ENCODE results near the gene CALML6. TPM values are rescaled to one million over a fixed set of nuclear protein-coding genes. Genes with fewer than 3 reads are reported as not detected.

The CALML6 gene
- total and polyA plus RNA-seq, 4 donors: 0.30 to 1.5 (median 0.89) TPM

DNA sequence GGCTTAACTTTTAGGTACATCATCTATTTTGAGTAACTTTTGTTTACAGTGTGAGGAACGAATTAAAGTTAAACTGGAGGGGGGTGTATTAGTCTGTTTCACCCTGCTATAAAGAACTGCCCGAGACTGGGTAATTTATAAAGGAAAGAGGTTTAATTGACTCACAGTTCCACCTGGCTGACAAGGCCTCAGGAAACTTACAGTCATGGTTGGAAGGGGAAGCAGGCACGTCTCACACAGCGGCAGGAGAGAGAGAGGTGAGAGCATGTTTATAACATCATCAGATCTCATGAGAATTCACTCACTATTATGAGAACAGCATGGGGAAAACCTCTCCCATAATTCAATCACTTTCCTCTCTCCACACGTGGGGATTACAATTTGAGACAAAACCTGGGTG, 35.9 kb downstream of the CALML6 start:
- H3K27ac ChIP-seq (ENCODE audit: low read depth, low read length): no peak overlapping the region
- WGBS (ENCODE audit: insufficient coverage): 17% methylated on average over 1 of the region's 5 CpGs
- no peaks in the 10 kb centered on the region for H3K36me3 ChIP-seq (ENCODE audit: control insufficient read depth, insufficient read depth, low read length)
- peaks cover 12% of the 10 kb centered on the region for H3K4me1 ChIP-seq (ENCODE audit: control insufficient read depth, insufficient read depth, low read length)
- H3K9me3 ChIP-seq (ENCODE audit: control insufficient read depth, insufficient read depth, low read length): no peaks in the 10 kb centered on the region
- no peaks in the 10 kb centered on the region for H3K27me3 ChIP-seq (ENCODE audit: control insufficient read depth, insufficient read depth, low read length)
- no peak overlapping the region for H3K4me3 ChIP-seq (ENCODE audit: low read depth, low read length)
- no peak for DNase-seq (ENCODE audit: low read depth in 4 of 6, low spot score in 6 of 6)

DNA sequence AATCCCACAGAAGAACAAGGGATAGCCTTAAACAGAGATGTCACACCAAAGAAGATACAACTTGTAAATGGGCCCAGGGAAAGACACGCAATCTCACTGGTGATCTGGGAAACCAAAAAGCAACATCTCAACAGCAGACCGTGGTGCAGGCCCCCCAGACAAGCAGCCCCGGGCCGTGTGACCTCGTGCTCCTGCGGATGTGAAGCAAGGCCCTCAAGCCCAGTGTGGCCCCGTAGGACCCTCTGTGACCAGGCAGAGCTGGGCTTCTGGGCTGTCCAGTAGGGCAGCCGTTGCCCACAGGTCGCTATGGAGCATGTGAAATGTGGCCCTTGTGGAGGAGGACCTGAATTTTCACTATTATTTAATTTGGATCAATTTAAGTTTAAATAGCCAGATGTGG, 39.0 kb downstream of the CALML6 start:
- peaks cover 12% of the 10 kb centered on the region for H3K36me3 ChIP-seq (ENCODE audit: control insufficient read depth, insufficient read depth, low read length)
- H3K27ac ChIP-seq (ENCODE audit: low read depth, low read length): no peak overlapping the region
- H3K4me3 ChIP-seq (ENCODE audit: low read depth, low read length): no peak overlapping the region
- H3K9me3 ChIP-seq (ENCODE audit: control insufficient read depth, insufficient read depth, low read length): no peaks in the 10 kb centered on the region
- H3K27me3 ChIP-seq (ENCODE audit: control insufficient read depth, insufficient read depth, low read length): no peaks in the 10 kb centered on the region
- no peak for DNase-seq (ENCODE audit: low read depth in 4 of 6, low spot score in 6 of 6)
- H3K4me1 ChIP-seq (ENCODE audit: control insufficient read depth, insufficient read depth, low read length): no peaks in the 10 kb centered on the region
- WGBS (ENCODE audit: insufficient coverage): 85% methylated on average over 7 of the region's 9 CpGs

DNA sequence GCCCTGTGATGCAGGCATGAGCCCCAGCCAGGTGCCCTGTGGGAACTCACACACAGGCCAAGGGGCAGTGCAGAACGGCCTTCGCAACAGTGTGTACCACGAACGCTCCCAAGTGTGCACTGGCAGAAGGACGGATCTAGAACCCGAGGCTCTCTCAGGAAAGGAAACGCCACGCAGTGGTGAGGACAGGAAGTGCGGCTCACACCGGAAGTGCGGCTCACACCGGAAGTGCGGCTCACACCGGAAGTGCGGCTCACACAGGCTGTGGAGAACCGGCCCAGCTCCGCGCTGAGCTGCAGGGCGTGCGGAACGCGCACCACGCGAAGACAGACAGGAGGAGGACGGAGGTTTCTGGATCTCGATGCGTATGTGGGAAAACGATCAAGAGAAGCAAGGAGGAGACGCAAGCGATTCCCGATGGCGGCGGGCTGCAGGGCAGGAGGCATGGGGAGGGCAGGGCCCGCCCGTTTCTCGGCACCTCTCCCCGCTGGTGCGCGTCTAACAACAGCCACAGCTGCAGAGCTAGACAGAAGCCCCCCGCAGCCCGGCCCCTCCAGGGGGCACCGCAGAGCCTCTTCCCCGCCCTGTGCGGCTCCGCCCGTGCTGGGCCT, 39.9 kb downstream of the CALML6 start:
- Histone ChIP-seq H3K4me1 (ENCODE audit: control insufficient read depth, insufficient read depth, low read length) (peaks cover 4% of the 10 kb centered on the region), H3K4me3 (ENCODE audit: low read depth, low read length) (no peak overlapping the region), H3K9me3 (ENCODE audit: control insufficient read depth, insufficient read depth, low read length) (no peaks in the 10 kb centered on the region), H3K36me3 (ENCODE audit: control insufficient read depth, insufficient read depth, low read length) (peaks cover 12% of the 10 kb centered on the region), H3K27ac (ENCODE audit: low read depth, low read length) (no peak overlapping the region), H3K27me3 (ENCODE audit: control insufficient read depth, insufficient read depth, low read length) (peaks cover 4% of the 10 kb centered on the region)
- DNase-seq (ENCODE audit: low read depth in 4 of 6, low spot score in 6 of 6): no peak
- 93% methylated on average over 46 of the region's 46 CpGs for WGBS (ENCODE audit: insufficient coverage)

DNA sequence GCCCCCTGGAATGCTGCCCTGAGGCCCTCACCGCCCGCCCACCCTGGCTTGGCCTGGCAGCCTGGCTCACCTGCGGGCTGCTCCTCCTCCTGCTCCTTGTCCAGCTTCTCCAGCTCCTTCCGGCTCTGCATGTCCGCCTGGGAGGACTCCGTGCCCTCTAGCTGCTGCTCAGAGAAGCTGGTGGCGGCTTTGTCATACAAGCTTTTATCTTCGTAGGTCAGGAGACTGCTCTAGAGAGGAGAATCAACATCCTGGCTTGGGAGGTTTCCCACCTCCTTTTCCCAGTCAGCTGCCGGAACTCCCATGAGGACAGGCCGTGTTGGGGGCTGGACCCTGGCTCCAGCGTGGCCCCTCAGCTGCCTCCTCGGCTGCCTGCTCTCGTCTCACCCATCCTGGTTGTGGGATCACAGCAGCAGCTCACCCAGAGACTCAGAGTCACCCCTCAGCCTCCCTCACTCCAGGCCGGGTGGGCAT, 40.6 kb downstream of the CALML6 start:
- peak in 1 of 6 donors; percentile 6 for DNase-seq (ENCODE audit: low read depth in 4 of 6, low spot score in 6 of 6)
- Histone ChIP-seq H3K9me3 (ENCODE audit: control insufficient read depth, insufficient read depth, low read length) (no peaks in the 10 kb centered on the region), H3K27ac (ENCODE audit: low read depth, low read length) (no peak overlapping the region), H3K36me3 (ENCODE audit: control insufficient read depth, insufficient read depth, low read length) (peaks cover 12% of the 10 kb centered on the region), H3K4me3 (ENCODE audit: low read depth, low read length) (no peak overlapping the region), H3K4me1 (ENCODE audit: control insufficient read depth, insufficient read depth, low read length) (peaks cover 8% of the 10 kb centered on the region), H3K27me3 (ENCODE audit: control insufficient read depth, insufficient read depth, low read length) (peaks cover 9% of the 10 kb centered on the region)
- 83% methylated on average over 11 of the region's 14 CpGs for WGBS (ENCODE audit: insufficient coverage)

DNA sequence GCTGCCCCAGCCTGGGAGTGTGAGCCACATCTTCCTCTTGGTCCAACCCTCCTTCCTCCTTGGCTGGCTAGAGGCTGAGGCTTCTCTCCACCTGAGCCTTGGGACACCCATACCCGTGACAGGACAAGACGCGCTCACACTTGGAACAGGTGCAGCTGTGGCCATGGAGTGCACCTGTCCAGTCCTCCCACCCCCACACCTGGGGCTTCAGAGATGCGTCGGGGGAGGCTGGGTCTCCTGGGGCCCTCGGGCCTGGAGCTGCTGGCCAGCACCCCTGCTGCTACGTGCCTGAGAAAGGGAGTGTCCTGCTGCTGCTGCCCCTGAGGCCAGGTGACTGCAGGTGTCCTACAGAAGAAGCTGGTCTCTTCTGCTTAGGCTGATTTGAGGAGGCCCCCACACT, 41.0 kb downstream of the CALML6 start:
- no peak overlapping the region for H3K27ac ChIP-seq (ENCODE audit: low read depth, low read length)
- H3K27me3 ChIP-seq (ENCODE audit: control insufficient read depth, insufficient read depth, low read length): peaks cover 13% of the 10 kb centered on the region
- DNase-seq (ENCODE audit: low read depth in 4 of 6, low spot score in 6 of 6): no peak
- peaks cover 8% of the 10 kb centered on the region for H3K4me1 ChIP-seq (ENCODE audit: control insufficient read depth, insufficient read depth, low read length)
- H3K9me3 ChIP-seq (ENCODE audit: control insufficient read depth, insufficient read depth, low read length): no peaks in the 10 kb centered on the region
- peaks cover 12% of the 10 kb centered on the region for H3K36me3 ChIP-seq (ENCODE audit: control insufficient read depth, insufficient read depth, low read length)
- no peak overlapping the region for H3K4me3 ChIP-seq (ENCODE audit: low read depth, low read length)
- 89% methylated on average over 7 of the region's 7 CpGs for WGBS (ENCODE audit: insufficient coverage)

DNA sequence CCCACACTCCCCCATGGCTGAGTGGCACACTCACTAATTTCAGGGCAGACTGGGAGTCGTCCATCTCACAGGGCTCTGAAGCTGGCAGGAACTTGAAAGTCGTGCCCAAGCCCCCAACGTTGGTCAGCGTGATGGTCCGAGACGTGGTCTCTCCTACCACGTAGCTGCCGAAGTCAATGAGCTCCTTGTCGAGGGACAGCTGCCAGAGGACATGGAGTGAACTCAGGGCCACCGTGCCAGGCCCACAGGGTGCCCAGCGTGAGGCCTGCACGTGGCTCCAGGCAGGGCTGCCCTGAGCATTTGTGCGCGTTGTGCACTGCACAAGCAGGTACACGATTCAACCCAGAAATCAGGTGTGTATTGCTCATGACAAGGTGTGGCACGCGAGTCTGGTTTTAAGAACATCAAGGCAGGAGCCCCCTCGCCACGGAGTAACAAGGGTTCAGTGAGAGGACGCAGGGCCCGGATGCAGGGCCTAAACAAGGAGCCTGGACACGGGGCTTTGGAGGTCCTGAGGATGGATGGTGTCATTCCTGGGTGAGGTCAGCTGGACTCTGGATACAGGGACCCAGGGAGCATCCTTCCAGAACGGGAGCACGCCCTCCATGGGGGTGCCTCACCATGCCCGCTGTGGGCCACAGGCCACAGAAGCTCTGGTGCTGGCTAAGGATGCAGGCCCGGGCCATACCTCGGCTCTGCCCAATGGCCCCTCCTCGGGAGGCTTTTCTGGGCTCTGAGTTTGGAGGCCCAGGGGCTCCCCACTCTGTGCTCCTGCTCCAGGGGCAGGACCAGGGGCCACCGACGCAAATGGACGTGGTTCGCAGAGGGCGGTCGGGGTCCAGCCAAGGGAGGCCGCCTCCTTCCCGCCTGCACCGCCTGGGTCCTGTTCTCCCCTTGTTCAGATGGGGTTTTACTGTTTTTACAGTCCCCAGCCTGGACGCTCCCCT, 41.8 kb downstream of the CALML6 start:
- WGBS (ENCODE audit: insufficient coverage): 94% methylated on average over 38 of the region's 38 CpGs
- DNase-seq (ENCODE audit: low read depth in 4 of 6, low spot score in 6 of 6): no peak
- H3K9me3 ChIP-seq (ENCODE audit: control insufficient read depth, insufficient read depth, low read length): no peaks in the 10 kb centered on the region

DNA sequence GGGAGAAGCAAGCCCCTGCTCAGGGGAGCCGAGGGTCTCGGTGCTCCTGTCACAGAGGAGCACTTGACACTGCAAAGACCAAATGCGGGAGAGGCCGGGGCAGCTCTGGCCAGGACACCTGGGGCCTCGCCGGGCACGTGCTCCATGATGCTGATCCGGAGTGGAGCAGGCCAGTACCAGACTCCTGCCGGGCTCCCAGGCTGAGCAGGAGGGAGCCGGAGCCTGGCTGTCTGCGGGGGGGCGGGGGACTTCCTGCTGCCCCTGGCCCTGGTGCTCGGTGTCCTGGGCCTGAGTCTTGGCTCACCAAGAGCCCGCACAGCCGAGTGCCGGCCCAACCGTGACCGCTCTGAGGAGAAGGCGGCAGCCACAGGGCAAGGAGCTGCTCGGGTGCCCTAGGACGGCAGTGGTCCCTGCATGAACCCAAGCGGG, 42.5 kb downstream of the CALML6 start:
- peaks cover 15% of the 10 kb centered on the region for H3K27me3 ChIP-seq (ENCODE audit: control insufficient read depth, insufficient read depth, low read length)
- no peak for DNase-seq (ENCODE audit: low read depth in 4 of 6, low spot score in 6 of 6)
- no peak overlapping the region for H3K4me3 ChIP-seq (ENCODE audit: low read depth, low read length)
- H3K4me1 ChIP-seq (ENCODE audit: control insufficient read depth, insufficient read depth, low read length): peaks cover 8% of the 10 kb centered on the region
- WGBS (ENCODE audit: insufficient coverage): 73% methylated on average over 20 of the region's 22 CpGs
- no peak overlapping the region for H3K27ac ChIP-seq (ENCODE audit: low read depth, low read length)
- H3K36me3 ChIP-seq (ENCODE audit: control insufficient read depth, insufficient read depth, low read length): peaks cover 12% of the 10 kb centered on the region
- no peaks in the 10 kb centered on the region for H3K9me3 ChIP-seq (ENCODE audit: control insufficient read depth, insufficient read depth, low read length)

More for the DNA sequence above, 41.8 kb downstream of the CALML6 start:
- no peak overlapping the region for H3K4me3 ChIP-seq (ENCODE audit: low read depth, low read length)
- peaks cover 15% of the 10 kb centered on the region for H3K27me3 ChIP-seq (ENCODE audit: control insufficient read depth, insufficient read depth, low read length)
- H3K36me3 ChIP-seq (ENCODE audit: control insufficient read depth, insufficient read depth, low read length): peaks cover 12% of the 10 kb centered on the region
- H3K27ac ChIP-seq (ENCODE audit: low read depth, low read length): no peak overlapping the region
- H3K4me1 ChIP-seq (ENCODE audit: control insufficient read depth, insufficient read depth, low read length): peaks cover 8% of the 10 kb centered on the region

DNA sequence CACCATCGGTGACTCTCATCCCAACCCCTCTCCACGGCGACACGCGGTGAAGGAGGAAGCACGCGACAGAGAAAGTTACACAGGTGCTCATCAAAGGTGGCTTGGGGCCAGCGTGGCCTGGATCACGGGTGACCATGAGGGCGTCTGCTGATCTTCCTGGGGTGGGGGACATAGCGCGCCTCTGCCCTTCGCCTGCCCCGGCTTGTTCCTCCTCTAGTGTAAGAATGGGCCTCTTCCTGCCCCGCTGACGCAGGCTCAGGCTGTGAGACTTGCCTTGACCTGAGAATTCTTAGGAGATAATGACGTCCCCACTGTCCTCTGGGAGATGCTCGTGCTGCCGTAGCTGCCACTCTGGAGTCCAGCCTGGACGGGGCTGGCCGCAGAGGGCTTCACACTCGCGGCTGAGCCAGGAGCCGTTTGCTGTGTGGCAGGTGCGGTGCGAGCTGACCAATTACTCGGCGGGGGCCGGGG, 43.0 kb downstream of the CALML6 start:
- peaks cover 12% of the 10 kb centered on the region for H3K36me3 ChIP-seq (ENCODE audit: control insufficient read depth, insufficient read depth, low read length)
- H3K4me1 ChIP-seq (ENCODE audit: control insufficient read depth, insufficient read depth, low read length): peaks cover 8% of the 10 kb centered on the region
- WGBS (ENCODE audit: insufficient coverage): 87% methylated on average over 27 of the region's 29 CpGs
- H3K4me3 ChIP-seq (ENCODE audit: low read depth, low read length): no peak overlapping the region
- no peak for DNase-seq (ENCODE audit: low read depth in 4 of 6, low spot score in 6 of 6)
- no peak overlapping the region for H3K27ac ChIP-seq (ENCODE audit: low read depth, low read length)
- H3K27me3 ChIP-seq (ENCODE audit: control insufficient read depth, insufficient read depth, low read length): peaks cover 15% of the 10 kb centered on the region
- no peaks in the 10 kb centered on the region for H3K9me3 ChIP-seq (ENCODE audit: control insufficient read depth, insufficient read depth, low read length)

DNA sequence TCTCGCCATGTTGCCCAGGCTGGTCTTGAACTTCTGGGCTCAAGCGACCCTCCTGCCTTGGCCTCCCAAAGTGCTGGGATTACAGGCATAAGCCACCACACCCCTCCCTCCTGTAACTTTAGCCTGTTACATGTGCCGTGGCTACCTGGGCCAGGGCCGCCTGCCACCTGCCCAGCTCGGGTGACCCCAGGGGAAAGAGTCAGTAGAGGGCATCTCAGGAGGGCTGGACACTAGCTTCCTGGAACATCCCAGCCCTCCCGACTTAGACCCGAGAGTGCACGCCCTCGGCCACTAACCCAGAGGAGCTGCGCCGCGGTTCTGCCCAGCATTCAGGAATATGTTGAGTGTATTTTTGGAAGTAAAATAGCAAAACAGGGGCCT, 44.4 kb downstream of the CALML6 start:
- Histone ChIP-seq H3K9me3 (ENCODE audit: control insufficient read depth, insufficient read depth, low read length) (no peaks in the 10 kb centered on the region), H3K27me3 (ENCODE audit: control insufficient read depth, insufficient read depth, low read length) (peaks cover 17% of the 10 kb centered on the region), H3K27ac (ENCODE audit: low read depth, low read length) (no peak overlapping the region), H3K4me1 (ENCODE audit: control insufficient read depth, insufficient read depth, low read length) (peaks cover 8% of the 10 kb centered on the region), H3K36me3 (ENCODE audit: control insufficient read depth, insufficient read depth, low read length) (peaks cover 15% of the 10 kb centered on the region), H3K4me3 (ENCODE audit: low read depth, low read length) (no peak overlapping the region)
- no peak for DNase-seq (ENCODE audit: low read depth in 4 of 6, low spot score in 6 of 6)
- 94% methylated on average over 9 of the region's 12 CpGs for WGBS (ENCODE audit: insufficient coverage)
